GM20000 (cell line): Measurements from ENCODE around the gene PRKAB1.
A peak's percentile ranks its signal among the peaks of the same experiment; 100 is the strongest.
"Not testable (repeated sequence)": the region's sequence is repeated elsewhere in the genome, so short reads cannot be mapped to it uniquely, and the experiment has no call there.

ENCODE experiments used
- DNase-seq: peaks from one replicate; pipeline ENCODE4 v3.0.0; 2012; ENCODE audit warnings: low spot score
- TF ChIP-seq, protein P1 (sequence below): IDR thresholded peaks from 2 replicates; pipeline ENCODE4 v1.5.1; 2012; ENCODE audit warnings: mild to moderate bottlenecking, control low read depth; ENCODE audit errors: extremely low read depth, missing control alignments

The PRKAB1 gene, protein sequence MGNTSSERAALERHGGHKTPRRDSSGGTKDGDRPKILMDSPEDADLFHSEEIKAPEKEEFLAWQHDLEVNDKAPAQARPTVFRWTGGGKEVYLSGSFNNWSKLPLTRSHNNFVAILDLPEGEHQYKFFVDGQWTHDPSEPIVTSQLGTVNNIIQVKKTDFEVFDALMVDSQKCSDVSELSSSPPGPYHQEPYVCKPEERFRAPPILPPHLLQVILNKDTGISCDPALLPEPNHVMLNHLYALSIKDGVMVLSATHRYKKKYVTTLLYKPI

DNA sequence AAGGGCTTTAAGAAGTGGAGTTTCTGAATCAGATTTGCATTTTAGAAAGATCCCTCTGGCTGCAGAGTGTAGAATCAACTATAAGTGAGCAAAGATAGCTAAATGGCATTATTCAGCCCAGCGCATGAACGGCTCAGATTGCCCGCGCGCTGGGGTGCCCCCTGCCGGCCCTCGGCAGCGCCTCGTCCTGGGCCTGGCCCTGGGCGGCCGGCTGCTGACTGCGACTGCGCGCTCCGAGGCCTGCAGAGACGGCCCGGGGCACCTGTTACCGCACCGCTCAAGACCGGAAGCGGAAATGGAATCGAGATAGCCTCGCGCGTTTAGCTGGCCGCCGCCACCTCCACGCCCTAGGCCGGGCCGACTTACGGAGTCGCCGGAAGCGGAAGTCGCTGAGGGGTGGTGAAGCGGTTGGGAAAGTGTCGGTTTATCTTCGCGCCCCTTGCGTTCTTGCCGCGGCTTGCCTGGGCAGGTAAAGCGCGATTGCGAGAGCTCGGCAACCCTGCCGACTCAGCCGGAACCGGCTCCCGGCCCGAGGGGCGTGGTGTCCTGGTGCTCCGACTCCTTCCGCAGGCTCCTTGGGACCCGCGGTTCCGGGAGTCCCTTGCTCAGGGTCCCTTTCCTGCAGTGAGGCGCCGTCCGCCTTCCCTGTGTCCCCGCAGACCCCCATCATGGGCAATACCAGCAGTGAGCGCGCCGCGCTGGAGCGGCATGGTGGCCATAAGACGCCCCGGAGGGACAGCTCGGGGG lies at the start of gene PRKAB1:
PRKAB1 (plus strand) TSS at position 557 of the 747 bp plus-strand sequence; CDS start at position 669, 112 bp downstream.
- peak; percentile 96 for DNase-seq
- TF ChIP-seq, protein P1, sequence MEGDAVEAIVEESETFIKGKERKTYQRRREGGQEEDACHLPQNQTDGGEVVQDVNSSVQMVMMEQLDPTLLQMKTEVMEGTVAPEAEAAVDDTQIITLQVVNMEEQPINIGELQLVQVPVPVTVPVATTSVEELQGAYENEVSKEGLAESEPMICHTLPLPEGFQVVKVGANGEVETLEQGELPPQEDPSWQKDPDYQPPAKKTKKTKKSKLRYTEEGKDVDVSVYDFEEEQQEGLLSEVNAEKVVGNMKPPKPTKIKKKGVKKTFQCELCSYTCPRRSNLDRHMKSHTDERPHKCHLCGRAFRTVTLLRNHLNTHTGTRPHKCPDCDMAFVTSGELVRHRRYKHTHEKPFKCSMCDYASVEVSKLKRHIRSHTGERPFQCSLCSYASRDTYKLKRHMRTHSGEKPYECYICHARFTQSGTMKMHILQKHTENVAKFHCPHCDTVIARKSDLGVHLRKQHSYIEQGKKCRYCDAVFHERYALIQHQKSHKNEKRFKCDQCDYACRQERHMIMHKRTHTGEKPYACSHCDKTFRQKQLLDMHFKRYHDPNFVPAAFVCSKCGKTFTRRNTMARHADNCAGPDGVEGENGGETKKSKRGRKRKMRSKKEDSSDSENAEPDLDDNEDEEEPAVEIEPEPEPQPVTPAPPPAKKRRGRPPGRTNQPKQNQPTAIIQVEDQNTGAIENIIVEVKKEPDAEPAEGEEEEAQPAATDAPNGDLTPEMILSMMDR: peak; percentile 89

DNA sequence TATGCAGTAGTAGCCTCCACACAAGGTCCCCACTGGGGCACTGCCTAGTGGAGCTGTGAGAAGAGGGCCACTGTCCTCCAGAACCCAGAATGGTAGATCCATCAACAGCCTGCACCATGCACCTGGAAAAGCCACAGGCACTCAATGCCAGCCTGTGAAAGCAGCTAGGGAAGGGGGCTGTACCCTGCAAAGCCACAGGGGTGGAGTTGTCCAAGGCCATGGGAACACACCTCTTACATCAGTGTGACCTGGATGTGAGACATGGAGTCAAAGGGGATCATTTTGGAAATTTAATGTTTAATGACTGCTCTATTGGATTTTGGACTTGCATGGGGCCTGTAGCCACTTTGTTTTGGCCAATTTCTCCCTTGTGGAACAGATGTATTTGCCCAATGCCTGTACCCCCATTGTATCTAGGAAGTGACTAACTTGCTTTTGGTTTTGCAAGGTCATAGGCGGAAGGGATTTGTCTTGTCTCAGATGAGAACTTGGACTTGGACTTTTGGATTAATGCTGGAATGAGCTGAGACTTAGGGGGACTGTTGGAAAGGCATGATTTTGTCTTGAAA lies 49.5 kb upstream of the PRKAB1 start:
- DNase-seq: not testable (repeated sequence)

DNA sequence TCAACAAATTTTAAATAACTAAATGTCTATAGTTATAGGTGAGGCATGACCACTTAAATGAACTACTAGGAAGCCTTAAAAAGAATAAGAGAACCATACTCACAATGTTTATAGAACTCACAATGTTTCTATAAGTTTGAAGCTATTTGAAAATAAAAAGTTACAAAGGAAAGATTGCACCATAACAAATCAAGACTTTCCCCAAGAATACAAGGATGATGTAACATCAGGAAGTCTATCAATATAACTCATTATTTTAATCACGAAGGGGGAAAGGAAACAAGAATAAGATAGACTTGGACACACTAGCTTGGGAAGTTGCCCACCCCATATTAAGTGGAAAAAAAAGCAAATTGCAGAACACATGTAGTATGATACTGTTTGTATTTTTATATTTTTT lies 47.4 kb upstream of the PRKAB1 start:
- TF ChIP-seq, protein P1: no peak
- DNase-seq: no peak

DNA sequence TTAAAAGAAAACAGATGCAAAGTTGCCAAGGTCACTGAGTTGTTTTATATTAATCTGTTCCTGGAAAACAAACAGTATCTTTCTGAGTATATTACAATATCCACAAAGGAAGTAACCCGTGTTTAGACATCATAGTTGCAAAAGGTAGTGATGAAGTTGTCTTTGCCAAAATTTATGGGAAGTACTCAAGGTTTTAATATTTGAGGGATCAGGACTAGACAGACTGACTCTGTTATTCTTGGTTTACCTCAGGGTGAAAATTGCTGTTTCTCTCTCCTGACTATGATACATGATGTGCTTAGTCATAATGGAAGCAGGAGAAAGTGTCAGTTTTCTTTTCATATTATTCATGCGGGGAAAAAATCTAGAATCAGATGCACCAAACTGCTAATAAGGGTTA lies 46.1 kb upstream of the PRKAB1 start:
- DNase-seq: no peak
- TF ChIP-seq, protein P1: no peak

DNA sequence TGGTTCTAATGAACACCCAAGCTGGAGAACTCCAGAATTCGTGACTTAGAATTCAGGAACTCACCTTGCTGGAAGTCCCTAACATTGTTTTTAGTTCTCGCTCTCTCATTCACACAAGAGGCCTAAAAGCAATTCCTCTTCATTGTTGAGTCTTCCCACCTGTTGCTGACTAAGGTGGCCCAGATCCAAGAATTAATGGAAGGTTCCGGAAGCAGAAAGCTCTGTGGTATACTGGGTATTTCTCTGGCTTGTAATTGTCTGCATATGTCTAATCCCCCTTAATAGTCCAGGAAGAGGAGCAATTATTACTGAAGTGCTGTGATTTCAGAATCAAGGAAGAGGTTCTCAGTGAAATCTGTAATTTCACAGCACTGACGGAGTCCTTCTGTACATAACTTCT lies 43.0 kb upstream of the PRKAB1 start:
- TF ChIP-seq, protein P1: no peak
- no peak for DNase-seq

DNA sequence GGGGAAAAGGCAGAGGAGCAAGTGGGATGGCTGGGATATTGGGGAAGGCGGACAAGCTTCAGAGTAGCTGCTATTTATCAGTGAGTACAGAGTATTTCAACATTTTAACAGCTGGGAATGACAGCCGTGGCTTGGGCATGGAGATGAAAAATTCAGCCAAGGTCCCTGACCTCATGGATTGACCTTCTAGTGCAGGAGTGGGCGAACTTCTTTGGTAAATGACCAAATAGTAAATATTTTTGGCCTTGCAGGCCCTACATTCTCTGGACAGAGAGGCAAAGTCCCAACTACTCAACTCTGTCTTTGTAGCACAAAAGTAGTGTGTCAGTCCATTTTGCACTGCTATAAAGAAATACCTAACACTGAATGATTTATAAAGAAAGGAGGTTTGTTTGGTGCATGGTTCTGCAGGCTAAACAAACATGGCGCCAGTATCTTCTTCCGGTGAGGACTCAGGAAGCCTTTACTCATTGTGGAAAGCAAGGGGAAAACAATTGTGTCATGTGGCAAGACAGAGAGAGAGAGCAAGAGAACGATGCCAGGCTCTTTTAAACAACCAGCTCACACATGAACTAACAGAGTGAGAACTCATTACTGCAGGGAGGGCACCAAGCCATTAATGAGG lies 40.8 kb upstream of the PRKAB1 start:
- TF ChIP-seq, protein P1: no peak
- no peak for DNase-seq

DNA sequence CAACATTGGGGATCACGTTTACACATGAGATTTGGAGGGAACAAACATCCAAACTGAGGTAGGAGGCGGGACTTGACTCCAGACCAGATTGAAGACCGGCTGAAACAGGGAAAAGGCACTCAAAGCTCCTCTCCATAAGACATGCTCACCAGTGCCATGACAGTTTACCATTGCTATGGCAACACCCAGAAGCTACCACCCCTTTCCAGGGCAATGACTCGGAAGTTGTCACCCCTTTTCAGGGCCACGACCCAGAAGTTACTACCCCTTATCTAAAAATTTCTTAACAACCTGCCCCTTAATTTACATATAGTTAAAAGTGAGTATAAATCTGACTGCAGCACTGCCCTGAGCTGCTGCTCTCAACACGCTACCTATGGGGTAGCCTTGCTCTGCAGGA lies 40.2 kb upstream of the PRKAB1 start:
- DNase-seq: no peak
- TF ChIP-seq, protein P1: no peak
